BJ (cell line): ENCODE data around the gene PEBP1. TPM values are rescaled to one million over a fixed set of nuclear protein-coding genes. Genes with fewer than 3 reads are reported as not detected.

Source experiments
- CTCF ChIA-PET: fragments of 350-600 bp; formaldehyde crosslinking; extraction: SDS; loops from one replicate; lab custom pipeline; 2021; ENCODE audit warnings: antibody characterized with exemption, inconsistent platforms; lab: Yijun Ruan, JAX
- POLR2A ChIA-PET: fragments of 300-600 bp; sonication (Branson Sonifier 250); formaldehyde crosslinking; extraction: SDS; loops from one replicate; lab custom pipeline; 2021; ENCODE audit warnings: antibody characterized with exemption; lab: Charles Lee
- DNase-seq: peaks from one replicate; pipeline ENCODE4 v3.0.0-alpha.2; 2011; ENCODE audit warnings: low read depth
- H3K27me3 ChIP-seq: 2 replicates; pipeline ENCODE4 v1.6.0; 2011; ENCODE audit warnings: low read length; ENCODE audit not compliant: control insufficient read depth, insufficient read depth
- H3K36me3 ChIP-seq: 2 replicates; pipeline ENCODE4 v1.5.1; 2011; ENCODE audit warnings: low read length; ENCODE audit not compliant: control insufficient read depth, insufficient read depth
- H3K4me3 ChIP-seq: 2 replicates; pipeline ENCODE4 v1.5.1; 2011; ENCODE audit warnings: low read depth, mild to moderate bottlenecking, control low read depth, low read length
- polyA minus RNA-seq: library from RNA; depleted of rRNA, polyadenylated mRNA; stranded (reverse); fragments of >200 nt; gene quantifications from 2 replicates; pipeline ENCODE4 v1.2.3, GENCODE V29; 2011; rRNA and poly(A)+ RNA removed
- polyA plus RNA-seq: library from polyadenylated mRNA; depleted of rRNA; stranded (reverse); fragments of >200 nt; gene quantifications from 2 replicates; pipeline ENCODE4 v1.2.3, GENCODE V29; 2011; rRNA removed
- TF ChIP-seq, protein P1 (sequence below): IDR thresholded peaks from 2 replicates; pipeline ENCODE4 v1.5.1; 2011; ENCODE audit warnings: low read depth, mild to moderate bottlenecking, control low read depth, inconsistent platforms, low read length, moderate library complexity; ENCODE audit not compliant: insufficient read depth

PEBP1 gene
- polyA plus RNA-seq (145 and 201 TPM in 2 replicates), polyA minus RNA-seq (54.3 and 70.3 TPM in 2 replicates)

- POLR2A ChIA-PET: no interaction called here
- H3K36me3 ChIP-seq: peaks cover 5% of the 10 kb centered on the region
- TF ChIP-seq, protein P1, sequence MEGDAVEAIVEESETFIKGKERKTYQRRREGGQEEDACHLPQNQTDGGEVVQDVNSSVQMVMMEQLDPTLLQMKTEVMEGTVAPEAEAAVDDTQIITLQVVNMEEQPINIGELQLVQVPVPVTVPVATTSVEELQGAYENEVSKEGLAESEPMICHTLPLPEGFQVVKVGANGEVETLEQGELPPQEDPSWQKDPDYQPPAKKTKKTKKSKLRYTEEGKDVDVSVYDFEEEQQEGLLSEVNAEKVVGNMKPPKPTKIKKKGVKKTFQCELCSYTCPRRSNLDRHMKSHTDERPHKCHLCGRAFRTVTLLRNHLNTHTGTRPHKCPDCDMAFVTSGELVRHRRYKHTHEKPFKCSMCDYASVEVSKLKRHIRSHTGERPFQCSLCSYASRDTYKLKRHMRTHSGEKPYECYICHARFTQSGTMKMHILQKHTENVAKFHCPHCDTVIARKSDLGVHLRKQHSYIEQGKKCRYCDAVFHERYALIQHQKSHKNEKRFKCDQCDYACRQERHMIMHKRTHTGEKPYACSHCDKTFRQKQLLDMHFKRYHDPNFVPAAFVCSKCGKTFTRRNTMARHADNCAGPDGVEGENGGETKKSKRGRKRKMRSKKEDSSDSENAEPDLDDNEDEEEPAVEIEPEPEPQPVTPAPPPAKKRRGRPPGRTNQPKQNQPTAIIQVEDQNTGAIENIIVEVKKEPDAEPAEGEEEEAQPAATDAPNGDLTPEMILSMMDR: peak; percentile 8; the same call in 1 of the 2 replicates
- peak; percentile 52 for DNase-seq
- CTCF ChIA-PET: interaction anchor here (1.2 to 3.0 kb wide), 4 partner anchors 13 to 261 kb away, joined by 3 to 15 read pairs (median 8); partner anchors contain the start of gene SUDS3
- H3K4me3 ChIP-seq: peak within 1 kb of the TSS; percentile 90
- no peaks in the 10 kb centered on the region for H3K27me3 ChIP-seq
These were observed at the start of gene PEBP1 for GRCh38 chr12:118135788-118136558. Gene PEBP1 (plus strand): TSS chr12:118136124. CDS start chr12:118136210, 86 bp downstream.

GRCh38 chr12:118089782-118090181 is 46.1 kb upstream of the PEBP1 start:
- Histone ChIP-seq H3K4me3 (no peak overlapping the region), H3K36me3 (no peaks in the 10 kb centered on the region), H3K27me3 (no peaks in the 10 kb centered on the region)
- TF ChIP-seq, protein P1: no peak
- POLR2A ChIA-PET: no interaction called here
- DNase-seq: no peak
- CTCF ChIA-PET: no interaction called here

DNA sequence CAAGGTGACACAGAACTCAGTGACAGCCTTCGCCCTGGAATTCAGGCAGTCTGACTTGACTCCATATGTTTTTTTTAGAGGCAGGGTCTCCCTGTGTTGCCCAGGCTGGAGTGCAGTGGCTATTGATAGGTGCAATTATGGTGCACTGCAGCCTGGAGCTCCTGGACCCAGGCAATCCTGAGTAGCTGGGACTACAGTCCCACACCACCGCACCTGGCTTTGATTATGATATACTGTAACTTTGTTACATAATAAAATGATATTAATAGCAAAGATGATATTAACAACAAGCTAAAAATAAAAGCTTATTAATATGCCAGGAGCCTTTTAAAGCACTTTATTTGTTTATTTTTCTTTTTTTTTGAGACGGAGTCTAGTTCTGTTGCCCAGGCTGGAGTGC is 41.9 kb upstream of the PEBP1 start:
- H3K36me3 ChIP-seq: no peaks in the 10 kb centered on the region
- ChIA-PET CTCF (interaction anchor here (0.8 to 1.0 kb wide), 3 partner anchors 10 to 33 kb away, joined by 3 to 4 read pairs (median 3); partner anchors contain the start of gene WSB2), POLR2A (no interaction called here)
- TF ChIP-seq, protein P1: no peak
- H3K27me3 ChIP-seq: no peaks in the 10 kb centered on the region
- H3K4me3 ChIP-seq: no peak overlapping the region
- DNase-seq: no peak

DNA sequence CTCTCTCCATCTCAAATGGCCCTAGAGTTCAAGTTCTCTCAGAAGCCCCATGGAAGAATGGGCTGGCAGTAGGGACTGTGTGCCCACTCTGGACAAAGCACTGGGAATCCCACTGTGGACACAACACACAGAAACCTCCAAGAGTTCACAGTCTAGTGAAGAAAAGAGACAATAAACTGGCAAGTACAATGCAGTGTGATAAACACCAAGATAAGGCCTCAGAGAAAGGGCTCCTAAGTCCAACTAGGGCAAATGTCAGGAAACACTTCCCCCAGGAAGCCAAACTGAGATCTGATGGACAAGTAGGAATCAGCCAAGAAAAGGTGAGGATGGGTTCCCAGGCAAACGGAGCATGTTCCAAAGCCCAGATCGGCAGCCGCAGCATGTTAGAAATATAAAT is 37.5 kb upstream of the PEBP1 start:
- H3K27me3 ChIP-seq: no peaks in the 10 kb centered on the region
- ChIA-PET CTCF (no interaction called here), POLR2A (no interaction called here)
- H3K4me3 ChIP-seq: no peak overlapping the region
- TF ChIP-seq, protein P1: no peak
- H3K36me3 ChIP-seq: no peaks in the 10 kb centered on the region
- no peak for DNase-seq

DNA sequence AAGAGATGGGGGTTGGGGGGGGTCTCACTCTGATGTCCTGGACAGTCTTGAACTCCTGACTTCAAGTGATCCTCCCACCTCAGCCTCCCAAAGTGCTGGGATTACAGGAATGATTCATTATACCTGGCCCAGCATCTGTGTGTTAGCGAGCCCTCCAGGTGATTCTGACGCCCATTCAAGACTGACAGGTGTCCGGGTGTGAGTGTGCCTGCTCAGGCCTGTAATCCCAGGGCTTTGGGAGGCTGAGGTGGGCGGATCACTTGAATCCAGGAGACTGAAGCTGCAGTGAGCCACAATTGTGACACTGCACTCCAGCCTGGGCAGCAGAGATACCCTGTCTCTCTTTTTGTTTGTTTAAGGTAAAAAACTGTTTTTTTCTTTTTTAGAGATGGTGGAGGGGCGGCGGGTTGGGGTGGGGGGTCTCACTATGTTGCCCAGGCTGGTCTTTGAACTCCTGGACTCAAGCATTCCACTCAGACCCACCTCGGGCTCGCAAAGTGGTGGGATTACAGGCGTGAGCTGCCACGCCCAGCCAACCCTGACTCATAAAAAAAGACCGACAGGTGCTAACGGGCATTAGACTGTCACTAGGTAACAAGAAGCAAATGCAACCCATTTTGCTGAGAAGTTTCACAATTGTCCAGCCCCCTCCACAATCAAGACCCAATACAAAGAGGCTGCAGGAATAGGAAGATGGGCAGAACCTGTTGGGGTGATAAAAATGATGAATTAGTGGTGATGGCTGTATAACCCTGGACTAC is 36.8 kb upstream of the PEBP1 start:
- no peak for DNase-seq
- Histone ChIP-seq H3K27me3 (no peaks in the 10 kb centered on the region), H3K36me3 (no peaks in the 10 kb centered on the region), H3K4me3 (no peak overlapping the region)
- TF ChIP-seq, protein P1: no peak
- CTCF ChIA-PET: no interaction called here
- POLR2A ChIA-PET: no interaction called here
